ENCODE measurements around the gene PRDM16. TPM values are rescaled to one million over a fixed set of nuclear protein-coding genes. Genes with fewer than 3 reads are reported as not detected.

PRDM16 gene
- not detected in 2 replicates for total RNA-seq

DNA sequence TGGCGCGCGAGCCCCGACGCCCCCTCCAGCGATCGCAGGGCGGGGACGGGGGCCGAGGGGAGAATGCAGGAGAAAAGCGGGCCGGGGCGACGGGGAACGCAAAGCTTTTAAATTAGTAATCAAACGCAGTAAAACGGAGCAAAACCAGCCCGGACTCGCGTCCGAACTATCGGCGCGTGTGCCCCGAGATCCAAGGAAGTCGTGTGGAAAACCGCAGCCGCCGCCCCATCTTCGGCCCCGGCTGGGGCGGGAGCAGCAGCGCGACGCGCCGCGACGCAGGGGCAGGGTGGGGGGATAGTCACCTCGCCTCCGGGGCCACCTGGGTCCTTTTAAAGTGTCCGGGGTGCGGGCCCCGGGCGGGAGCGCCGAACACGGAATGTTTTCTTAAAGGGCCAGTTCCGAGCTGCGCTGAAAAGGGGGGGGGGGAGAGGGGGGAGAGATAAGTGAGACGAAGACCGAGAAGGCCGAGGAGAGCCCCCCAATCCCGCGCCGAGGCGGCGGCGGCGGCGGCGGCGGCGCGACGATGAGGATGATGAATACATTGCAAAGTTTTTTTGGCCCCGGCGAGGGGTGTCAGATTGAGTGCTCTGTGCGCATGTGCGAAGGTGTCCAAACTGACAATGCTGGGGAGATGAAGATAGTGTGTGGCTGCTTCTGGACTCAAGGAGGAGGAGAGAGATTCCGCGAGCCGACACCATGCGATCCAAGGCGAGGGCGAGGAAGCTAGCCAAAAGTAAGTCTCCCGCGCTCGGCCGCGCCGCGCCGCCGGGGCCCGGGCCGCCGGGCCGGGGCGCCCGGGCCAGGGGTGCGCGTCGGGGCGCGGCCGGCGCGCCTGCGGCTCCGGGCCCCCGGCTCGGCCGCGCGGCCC, at the start of gene PRDM16:
Gene PRDM16, plus strand, starts transcription at position 640 of the 868 bp plus-strand sequence. Its CDS starts 57 bp downstream, at position 697.

GRCh38 chr1:3021233-3021671, 47.8 kb upstream of the PRDM16 start, which contains the start of gene ACTRT2:
TSS of gene ACTRT2 (plus strand) at chr1:3021467. CDS start at chr1:3021687, 220 bp downstream.

GRCh38 chr1:3453891-3454810, 385.1 kb downstream of the PRDM16 start, which contains the start of gene ARHGEF16:
TSS of gene ARHGEF16 (plus strand) at chr1:3454665. CDS start at chr1:3463085, 8,420 bp downstream.

Other genes starting within 250 kb of the PRDM16 start
- not detected in 2 replicates for gene ACTRT2, start 47.7 kb upstream of the PRDM16 start, total RNA-seq